HCEC 1CT (cell line): ENCODE measurements around the gene SRGN.

Source experiments
- DNase-seq: peaks from one replicate; pipeline ENCODE4 v3.0.0-alpha.2; 2017

Gene SRGN

DNA sequence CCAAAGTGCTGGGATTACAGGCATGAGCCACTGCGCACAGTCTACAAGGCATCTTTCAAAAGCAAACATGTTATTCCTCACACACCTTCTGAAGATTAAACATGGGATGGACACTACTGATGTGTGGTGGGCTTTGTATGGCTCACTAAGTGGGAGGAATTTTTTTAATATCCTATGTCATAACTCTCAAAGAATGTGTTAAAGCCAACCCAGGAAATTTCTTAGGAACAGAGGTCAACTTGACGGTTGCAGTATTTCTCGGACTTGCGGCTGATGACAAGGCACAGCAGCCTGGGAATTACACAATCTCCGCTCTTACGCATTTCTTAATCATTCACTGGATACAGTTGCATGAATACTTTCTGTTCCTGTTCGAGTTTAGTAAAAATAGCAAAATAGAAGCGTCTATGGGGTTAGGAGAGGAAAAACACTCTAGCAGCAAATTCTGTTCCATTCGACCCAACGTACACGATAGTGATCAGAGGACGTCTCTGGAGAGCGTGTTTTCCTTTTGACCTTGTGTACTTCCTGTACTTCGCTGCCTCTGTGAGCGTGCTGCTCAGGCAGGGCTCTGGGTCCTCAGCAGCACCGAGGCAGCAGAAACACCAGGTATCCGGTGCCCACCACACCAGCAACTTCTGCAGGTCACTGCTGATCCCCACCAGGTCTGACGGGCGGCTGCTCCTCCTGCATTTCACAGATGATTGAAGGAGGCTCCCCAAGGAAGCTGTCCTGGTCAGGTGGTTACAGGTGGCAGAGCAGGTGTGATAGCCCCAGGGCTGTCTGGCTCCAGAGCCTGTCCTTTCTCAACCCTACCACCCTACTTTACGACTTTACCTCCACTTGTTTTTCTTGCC is 26.4 kb upstream of the SRGN start:
- peak; percentile 100 for DNase-seq

DNA sequence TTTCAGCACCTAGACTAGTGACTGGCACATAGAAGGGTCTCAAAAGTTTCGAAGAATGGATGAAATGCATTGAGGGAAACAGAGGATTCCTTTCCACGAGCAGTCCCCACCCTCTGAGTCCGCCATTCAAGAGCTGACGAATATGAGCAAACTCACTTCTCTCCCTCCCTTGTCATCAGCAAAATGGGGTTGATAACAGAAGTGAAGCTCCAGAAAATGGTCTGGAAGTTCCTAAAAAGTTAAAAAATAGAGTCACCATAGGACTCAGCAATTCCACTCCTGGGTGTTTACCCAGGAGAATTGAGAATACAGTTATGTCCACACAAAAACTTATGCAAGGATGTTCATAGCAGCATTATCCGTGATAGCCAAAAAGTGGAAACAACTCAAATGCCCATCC is 25.0 kb upstream of the SRGN start:
- DNase-seq, result no peak

DNA sequence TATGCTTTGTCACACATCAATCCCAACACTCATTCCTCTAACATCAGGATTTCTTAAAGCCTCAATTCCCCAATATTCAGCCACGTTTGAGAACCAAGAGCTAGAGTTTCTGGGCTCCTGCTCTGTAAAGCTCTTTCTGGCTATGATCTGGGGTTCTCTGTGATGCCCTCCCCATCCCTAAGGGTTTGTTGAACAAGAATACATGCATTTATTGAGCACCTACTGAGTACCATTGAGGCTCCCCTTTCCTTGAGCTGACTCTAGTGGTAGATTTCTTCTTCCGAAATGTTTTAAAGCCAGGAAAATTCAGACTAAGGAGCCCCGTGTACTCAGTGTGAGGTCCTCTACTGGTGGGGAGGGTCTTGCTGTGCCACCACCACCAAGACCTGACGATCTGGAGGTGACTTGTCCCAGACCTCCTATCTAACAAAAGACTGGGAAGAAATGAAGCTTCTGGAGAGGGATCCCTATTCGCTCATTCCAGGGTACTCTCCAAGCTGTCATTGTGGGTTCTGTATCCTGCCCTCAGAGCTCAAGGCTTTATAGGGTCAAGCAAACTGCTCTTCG is 23.1 kb upstream of the SRGN start:
- DNase-seq, result no peak

DNA sequence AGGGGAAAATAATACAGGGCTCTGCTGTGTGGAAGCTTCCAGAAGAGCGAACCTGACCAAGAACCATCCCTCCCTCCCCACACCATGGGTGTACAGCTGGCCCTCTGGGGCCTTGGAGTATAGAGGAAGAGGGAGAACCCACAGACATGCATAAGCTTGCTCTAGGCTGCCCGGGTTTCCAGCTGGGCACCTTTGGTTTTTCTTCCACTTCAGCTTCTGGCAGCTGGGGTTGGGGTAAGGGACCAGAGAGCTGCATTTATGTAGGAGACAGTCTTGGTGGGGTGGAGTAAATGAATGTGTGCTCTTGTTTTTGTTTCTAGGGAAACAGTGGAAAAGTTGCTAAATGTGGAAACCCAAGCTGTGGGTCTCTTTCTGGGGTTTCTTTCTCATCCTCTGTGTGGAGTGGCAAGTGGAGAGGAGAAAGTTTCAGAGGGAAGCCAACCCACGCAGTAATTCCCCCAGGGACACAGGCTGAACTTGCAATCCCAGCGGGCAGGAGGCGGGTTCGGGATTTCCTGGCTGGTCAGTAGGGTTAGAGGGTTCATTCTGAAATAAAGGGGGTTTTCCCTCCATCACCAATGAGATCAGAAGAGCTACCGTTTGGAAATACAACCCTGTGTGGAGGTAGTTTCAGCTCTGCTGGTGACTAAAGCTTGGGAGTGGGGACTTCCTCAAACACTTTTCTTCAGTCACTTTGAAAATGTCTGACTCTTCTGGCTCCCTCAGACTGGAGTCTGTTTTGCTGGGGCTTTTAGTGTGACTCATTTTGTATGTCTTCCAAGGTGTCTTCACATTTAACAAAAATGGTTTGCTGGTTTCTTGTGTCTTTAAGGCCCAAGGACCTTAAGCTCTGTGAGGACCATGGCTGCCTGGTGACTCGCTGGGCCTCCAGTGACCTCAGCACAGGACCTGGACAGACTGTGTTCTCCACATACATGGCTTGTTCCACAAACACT is 22.2 kb upstream of the SRGN start:
- peak; percentile 36 for DNase-seq

DNA sequence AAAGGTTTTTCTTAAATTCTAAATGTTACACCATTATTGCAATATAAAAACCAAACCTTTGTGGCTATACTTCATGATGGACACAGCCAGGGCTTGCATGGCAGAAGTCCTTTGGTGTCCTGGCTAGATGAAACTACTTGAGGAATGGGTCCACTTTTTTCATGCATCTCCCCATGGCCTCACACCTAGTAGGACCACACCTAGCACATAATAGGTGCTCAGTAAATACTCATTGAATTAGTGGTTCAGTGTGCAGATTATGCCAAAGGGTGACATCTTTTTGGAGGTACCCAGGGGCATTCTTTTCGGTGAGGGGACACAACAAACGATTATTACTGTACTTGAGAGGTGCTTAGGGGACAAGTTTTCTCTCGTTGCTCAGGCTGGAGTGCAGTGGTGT is 20.7 kb upstream of the SRGN start:
- DNase-seq, result no peak

DNA sequence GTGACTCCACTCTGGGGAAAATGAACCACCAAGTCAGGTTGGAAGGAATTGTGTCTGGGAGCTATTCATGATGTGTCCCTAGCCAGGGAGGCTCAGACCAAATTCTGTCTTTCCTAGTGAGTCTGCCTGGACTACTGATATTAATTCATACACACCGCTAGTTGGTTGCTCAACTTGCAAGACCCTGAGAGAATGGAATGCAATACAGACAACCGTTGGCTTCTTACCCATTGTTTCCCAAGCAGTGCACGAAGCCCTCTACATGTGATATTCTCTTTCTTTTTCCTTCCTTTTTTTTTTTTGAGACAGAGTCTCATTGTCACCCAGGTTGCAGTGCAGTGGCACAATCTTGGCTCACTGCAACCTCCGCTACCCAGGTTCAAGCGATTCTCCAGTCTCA is 19.4 kb upstream of the SRGN start:
- no peak for DNase-seq

DNA sequence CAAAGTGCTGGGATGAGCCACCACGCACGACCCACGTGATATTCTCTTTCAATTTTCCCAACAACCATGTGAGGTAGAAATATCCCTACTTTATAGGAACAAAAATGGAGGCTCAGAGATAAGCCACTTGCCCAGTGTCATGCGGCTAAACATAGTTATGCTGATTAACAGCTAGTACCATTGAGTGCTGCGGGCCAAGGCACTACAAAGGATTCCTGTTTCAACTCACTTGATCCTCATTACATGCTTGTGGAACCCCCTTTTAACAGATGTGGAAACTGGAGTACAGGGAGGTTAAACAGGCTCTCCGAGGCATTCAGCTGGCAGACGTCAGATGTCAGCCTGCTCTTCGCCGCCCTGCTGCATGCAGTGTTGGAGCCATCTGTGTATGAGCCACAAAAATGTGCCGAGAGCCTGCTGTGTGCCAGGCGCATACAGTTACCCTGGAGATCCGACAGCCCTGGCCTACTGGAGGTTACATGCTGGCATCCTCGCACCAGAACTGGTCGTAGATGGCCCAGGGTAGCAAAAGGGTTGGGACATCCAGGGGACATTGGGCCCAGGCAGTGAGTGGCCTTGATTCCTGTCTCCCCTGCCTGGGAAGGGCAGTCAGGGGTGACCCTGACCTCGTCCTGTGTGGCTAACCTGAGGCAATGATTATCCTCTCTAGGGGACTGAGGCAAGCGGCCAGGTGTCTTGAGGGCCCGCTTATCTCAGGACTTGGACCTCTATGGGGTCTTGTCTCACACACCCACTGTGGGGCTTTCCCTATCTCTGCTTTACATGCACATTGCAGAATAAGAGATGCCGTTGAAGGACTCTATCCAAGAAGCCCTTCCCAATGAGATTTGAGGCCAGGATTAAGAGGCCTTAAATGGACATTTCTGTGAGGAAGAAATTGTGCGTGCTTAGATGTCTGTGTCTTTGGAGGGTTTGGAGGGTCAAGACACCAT is 18.5 kb upstream of the SRGN start:
- no peak for DNase-seq

DNA sequence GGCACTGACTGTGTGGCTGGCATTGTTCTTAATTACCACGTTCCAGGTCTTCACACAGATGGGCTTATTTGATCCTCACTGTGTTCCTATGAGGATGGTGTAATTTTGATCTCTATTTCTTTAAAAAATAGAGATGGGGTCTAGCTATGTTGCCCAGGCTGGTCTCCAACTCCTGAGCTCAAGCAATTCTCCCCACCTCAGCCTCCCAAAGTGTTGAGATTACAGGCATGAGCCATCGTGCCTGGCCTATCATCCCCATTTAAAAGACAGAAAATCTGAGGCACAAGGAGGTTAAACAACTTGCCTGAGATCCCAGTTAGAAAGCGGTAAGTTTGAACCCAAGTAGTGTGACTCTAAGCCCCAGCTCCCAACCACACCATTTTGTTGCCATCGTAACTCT is 17.0 kb upstream of the SRGN start:
- no peak for DNase-seq

DNA sequence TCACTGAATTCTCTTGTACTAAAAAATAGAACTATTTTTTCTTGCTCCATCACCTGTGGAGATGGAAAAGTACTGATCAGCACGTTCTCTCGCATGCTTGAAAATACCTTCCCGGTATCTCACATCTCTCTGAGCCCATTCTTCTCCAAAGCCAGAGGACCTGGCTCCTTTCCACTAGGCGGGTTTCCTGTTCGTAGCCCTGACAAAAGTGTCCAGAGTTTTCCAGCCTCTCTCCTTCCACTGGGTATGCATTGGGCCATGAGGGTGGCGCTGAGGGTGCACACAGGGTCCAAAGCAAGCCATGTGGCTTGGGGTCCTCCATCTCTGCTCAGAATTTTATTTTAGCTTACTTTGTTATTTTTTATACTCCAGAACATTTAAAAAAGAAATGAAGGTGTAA is 16.3 kb upstream of the SRGN start:
- DNase-seq, result no peak

DNA sequence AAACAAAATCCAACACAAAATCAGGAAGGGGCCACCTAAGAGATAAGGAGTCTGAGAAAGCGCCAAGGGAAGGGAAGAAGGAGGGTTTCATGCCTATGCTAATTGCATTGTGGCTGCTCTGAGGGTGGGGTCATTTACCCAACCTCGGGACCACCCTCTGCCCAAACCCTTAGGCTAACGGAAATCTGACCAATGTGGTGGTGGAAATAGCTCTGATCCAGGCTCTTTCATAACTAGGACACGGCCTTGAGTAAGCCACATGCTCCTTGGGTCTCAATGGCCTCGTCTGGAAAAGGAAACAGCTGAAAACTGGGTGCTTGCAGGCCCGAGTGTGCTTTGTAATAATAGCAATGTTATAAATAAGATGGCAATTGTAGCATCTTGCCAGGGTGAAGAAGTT is 14.9 kb upstream of the SRGN start:
- no peak for DNase-seq

DNA sequence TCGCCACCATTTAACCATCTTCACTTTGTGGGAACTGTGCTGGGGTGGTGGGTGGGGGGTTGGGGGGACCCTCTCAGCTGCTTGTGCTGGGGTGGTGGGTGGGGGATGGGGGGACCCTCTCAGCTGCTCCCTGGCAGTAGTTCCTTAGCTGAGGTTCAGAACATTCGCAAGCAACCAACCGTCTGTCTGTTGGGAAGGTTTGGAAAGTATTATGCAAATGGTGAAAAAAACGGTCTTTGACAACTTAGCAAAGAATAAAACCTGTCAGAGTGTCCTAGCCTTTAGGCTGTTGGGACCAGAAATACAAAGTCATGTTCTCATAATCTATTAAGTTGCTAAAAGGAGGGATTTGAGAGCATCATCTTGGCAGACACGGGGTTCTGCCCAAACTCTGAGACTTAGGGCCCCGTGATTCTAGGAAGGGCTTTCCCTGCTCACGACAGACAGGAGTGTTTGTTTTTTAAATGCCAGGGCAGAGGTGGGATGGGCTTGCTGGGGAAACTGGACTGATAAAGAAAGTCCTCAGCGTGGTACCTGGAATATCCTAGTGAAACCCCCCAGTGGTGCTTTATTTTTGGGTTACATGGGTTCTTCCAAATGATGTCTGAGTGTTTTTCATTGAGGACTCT is 14.1 kb upstream of the SRGN start:
- no peak for DNase-seq

DNA sequence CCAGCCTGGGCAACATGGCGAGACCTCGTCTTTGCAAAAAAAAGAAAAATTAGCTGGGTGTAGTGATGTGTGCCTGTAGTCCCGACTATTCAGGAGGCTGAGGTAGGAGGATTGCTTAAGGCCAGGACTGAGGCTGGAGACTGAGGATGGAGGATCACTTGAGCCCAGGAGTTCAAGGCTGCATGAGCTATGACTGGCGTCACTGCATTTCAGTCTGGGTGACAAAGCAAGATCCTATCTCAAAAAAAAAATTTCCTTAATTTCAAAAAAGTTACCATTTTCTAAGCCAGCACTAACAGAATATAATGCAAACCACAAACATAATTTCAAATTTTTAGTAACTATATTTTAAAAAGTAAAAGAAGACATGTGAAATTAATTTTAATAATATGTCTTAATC is 13.4 kb upstream of the SRGN start:
- DNase-seq, result no peak

DNA sequence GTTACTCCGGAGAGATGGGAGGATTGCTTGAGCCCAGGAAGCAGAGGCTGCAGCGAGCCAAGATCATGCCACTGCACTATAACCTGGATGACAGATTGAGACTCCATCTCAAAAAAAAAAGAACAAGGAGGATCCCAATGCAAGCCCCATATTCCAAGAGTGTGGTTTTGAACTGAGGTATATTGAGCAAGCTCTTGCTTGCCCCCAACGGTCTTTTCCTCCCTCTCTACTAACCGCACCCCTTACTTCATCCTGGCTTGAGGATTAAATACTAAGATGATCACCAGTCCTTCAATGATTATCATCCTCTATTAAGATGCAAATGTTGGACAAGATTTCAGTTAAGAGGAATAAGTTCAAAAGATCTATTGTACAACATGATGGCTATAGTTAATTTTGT is 12.5 kb upstream of the SRGN start:
- no peak for DNase-seq

DNA sequence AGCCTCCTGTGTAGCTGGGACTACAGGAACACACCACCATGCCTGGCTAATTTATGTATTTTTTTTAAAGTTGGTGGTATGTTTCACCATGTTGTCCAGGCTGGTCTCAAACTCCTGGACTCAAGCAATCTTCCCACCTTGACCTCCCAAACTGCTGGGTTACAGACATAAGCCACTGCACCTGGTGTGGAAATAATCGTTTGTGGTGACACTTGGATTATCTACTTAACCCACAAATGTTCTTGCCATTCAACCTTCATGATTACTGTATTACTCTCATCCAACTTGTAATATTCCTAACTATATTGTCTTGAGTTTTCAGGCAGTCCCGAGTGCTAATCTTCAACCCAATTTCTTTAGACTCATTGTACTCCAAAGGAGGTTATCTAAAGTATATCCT is 9.6 kb upstream of the SRGN start:
- no peak for DNase-seq

DNA sequence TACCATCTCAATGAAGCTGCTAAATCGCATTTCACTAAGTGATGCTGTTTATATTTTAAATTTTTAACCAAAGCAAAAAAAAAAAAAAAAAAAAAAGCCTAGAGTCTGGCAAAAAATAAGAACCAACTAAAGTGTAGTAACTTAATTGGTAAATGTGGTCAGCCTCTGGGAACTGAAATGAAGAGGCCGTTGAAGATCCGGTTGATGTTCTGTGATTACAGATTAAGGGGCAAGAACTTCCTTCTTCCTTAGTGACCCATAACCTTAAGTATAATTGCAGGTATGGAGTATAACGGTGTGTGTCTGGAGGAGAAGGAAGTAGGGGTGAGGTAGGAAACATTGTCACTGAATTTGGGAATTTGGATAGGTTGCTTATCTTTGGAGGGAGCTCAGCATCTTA is 7.7 kb upstream of the SRGN start:
- no peak for DNase-seq

DNA sequence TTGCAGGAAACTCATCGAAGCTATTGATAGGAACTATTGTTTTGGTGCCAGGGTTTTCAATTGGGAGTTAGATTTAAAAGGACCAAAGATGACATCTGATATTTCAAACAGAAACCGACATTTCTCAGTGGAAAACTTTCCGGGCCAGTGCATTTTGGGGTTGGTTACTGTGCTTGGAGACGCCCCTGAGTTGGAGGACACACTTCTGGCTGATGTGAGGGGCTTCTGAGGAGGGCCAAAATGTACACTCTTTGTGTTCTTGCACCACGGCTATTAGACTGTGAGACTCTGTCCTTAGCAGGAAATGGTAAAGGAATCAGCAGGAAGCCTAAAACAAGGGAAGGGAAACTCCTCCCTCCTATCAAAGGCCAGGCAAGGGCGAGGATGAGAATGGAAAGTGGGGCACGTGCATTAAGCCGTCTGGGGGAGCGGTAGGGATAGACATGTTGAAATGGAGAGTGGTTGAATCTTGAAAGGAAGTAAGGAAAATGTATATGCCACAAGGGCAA is 1.8 kb upstream of the SRGN start:
- no peak for DNase-seq

DNA sequence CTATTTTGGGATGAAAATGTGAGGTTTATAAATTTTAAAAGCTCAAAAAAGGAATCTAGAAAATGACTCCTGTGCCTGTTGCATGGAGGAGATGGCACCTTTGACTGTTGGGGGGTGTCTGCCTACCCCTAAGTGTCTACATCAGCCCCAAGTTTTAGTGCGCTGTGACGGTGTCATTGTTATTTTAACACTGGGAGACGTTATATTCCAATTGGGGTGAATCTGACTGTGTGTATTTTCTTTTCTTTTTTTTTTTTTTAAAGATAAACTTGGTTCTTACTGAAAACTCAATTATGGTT is 517 bp downstream of the SRGN start:
- DNase-seq, result no peak

DNA sequence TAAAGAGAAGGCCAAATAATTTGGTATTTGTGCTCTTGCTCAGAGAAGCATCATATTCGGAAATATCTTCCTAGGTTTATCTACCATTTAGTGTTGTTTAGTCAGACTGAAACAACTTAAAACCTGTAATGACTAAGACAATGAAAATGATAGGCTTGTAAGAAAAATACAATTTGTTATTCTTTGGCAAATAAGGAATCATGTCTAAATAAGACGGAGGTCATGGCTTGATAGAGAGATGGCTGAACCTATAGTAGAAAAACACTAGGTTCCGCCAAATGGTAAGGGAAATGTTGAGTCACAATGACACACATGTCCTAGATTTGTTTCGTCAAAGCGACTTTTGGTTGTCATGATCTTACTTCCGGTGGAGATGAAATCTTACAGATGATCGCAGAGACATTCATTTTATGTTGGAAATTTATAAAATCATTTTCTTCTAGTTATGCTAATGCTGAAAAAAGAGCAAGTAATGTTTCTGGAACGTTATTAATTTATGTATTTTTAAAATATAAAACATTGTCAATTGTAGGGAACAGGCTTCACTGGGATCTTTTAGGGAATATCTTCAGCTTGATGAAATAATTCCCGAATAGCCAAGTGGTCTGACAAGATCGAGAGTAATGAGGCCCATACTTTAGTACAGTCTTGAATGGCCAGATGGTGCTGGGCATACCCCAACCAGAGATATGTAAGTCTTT is 1.0 kb downstream of the SRGN start:
- DNase-seq, result peak; percentile 50

DNA sequence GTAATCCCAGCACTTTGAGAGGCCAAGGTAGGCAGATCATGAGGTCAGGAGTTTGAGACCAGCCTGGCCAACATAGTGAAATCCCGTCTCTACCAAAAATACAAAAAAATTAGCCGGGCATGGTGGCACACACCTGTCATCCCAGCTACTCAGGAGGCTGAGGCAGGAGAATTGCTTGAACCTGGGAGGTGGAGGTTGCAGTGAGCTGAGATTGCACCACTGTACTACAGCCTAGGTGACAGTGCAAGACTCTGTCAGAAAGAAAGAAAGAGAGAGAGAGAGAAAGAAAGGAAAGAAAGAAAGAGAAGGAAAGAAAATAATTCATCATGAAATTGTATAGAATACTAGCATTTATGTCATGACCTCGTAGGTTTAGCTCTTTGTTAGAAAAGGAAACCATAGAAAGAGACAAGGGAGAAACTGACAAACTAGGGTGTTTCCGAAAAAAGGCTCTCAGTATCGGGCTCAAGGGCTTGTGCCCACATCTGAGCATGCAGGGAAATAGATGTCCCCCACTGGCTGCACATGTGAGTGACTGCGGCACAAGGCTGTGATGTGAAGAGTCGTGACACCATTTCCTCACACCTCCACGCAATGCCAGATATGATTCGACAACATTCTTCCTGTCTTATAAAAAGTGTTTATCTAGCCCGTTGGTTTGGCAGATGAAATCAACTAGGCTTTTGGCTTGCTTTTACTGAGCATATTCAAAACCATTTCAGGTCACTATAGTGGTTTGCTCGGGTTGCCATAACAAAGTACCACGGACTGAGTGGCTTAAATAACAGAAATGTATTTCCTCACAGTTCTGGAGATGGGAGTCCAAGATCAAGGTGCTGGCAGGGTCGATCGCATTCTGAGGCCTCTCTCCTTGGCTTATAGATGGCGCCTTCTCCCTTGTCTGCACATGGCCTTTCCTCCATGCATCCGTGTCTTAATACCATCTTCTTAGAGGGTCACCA is 2.0 kb downstream of the SRGN start:
- no peak for DNase-seq

DNA sequence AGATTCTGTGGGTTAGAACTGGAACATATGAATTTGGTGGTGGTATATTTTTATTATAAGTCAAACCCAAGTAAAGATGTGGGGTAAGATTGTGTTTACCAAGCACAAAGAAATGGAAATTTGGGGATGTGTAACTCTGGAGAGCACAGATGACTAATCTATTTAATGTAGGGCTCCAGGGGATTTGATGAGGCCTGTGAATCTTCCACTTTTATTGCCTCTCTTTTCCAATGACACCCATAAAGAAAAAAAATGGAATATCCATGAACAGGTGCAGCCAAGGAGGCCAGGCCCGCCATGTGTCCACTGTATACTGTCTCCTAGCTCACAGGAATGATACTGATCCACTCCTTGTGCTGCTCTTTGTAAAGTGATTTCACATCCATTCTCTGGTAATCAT is 2.8 kb downstream of the SRGN start:
- DNase-seq, result peak; percentile 32
